NOMO-1 treated with dmso at 0.1 percent for 144 hours (cell line): ENCODE data around the gene CREM.

Source experiments
- DNase-seq: peaks from one replicate; lab custom pipeline; 2025; ENCODE audit not compliant: unreplicated experiment; lab: John Stamatoyannopoulos, UW

Gene CREM

GRCh38 chr10:35218339-35218955, 91.8 kb downstream of the CREM start:
- peak; percentile 32 for DNase-seq

- DNase-seq: no peak
Measured at GRCh38 chr10:35219292-35219691, 92.6 kb downstream of the CREM start.

- DNase-seq: no peak
Measured at GRCh38 chr10:35219891-35220890, 93.5 kb downstream of the CREM start.

- no peak for DNase-seq
Measured at GRCh38 chr10:35223016-35223415, 96.4 kb downstream of the CREM start.

GRCh38 chr10:35224045-35224740, 97.5 kb downstream of the CREM start:
- no peak for DNase-seq

GRCh38 chr10:35225204-35225603, 98.6 kb downstream of the CREM start:
- DNase-seq: no peak

- no peak for DNase-seq
Measured at GRCh38 chr10:35226507-35226906, 99.9 kb downstream of the CREM start.

- no peak for DNase-seq
Measured at GRCh38 chr10:35228058-35228457, 101.4 kb downstream of the CREM start.

- no peak for DNase-seq
Measured at GRCh38 chr10:35231646-35232045, 105.0 kb downstream of the CREM start.

- DNase-seq: no peak
Measured at GRCh38 chr10:35232527-35232926, 105.9 kb downstream of the CREM start.

- DNase-seq: no peak
Measured at GRCh38 chr10:35234073-35234472, 107.4 kb downstream of the CREM start.

GRCh38 chr10:35236739-35237138, 110.1 kb downstream of the CREM start:
- DNase-seq: no peak

- DNase-seq: no peak
Measured at GRCh38 chr10:35237766-35238512, 111.3 kb downstream of the CREM start.

- DNase-seq: no peak
Measured at GRCh38 chr10:35244549-35244948, 117.9 kb downstream of the CREM start.

- no peak for DNase-seq
Measured at GRCh38 chr10:35246770-35247343, 120.2 kb downstream of the CREM start.

GRCh38 chr10:35251373-35252100, 124.9 kb downstream of the CREM start:
- no peak for DNase-seq

GRCh38 chr10:35257057-35257983, 130.7 kb downstream of the CREM start:
- no peak for DNase-seq

GRCh38 chr10:35259769-35260397, 133.2 kb downstream of the CREM start:
- no peak for DNase-seq
